Liver (tissue), 9 donors: Measurements from ENCODE around the gene EXOC4. TPM values are rescaled to one million over a fixed set of nuclear protein-coding genes. Genes with fewer than 3 reads are reported as not detected.

Source experiments
- DNase-seq: peaks from one replicate; pipeline ENCODE4 v3.0.0-alpha.2; 2017; ENCODE audit warnings: low spot score
- H3K27ac ChIP-seq, 2 donors: one replicate each; pipeline ENCODE4 v1.7.0; 2013; ENCODE audit warnings: inconsistent platforms in 2 of 2, low read length in 2 of 2, control low read depth in 1 of 2, low read depth in 1 of 2, mild to moderate bottlenecking in 1 of 2
- H3K27me3 ChIP-seq, 4 donors: one replicate each; pipeline versions ENCODE4 v1.6.1 to v1.7.0; 2013; ENCODE audit warnings: low read length in 3 of 4, inconsistent platforms in 1 of 4, mild to moderate bottlenecking in 1 of 4, moderate library complexity in 1 of 4; ENCODE audit not compliant: control insufficient read depth in 4 of 4, insufficient read depth in 4 of 4
- H3K36me3 ChIP-seq, 4 donors: one replicate each; pipeline versions ENCODE4 v1.6.1 to v1.7.0; 2013; ENCODE audit warnings: low read length in 3 of 4, mild to moderate bottlenecking in 3 of 4, low read depth in 1 of 4, moderate library complexity in 1 of 4; ENCODE audit not compliant: control insufficient read depth in 4 of 4, insufficient read depth in 3 of 4
- H3K4me1 ChIP-seq, 4 donors: one replicate each; pipeline versions ENCODE4 v1.6.1 to v1.7.0; 2013; ENCODE audit warnings: low read length in 3 of 4, mild to moderate bottlenecking in 3 of 4, moderate library complexity in 1 of 4; ENCODE audit not compliant: control insufficient read depth in 4 of 4, insufficient read depth in 4 of 4
- H3K4me3 ChIP-seq, 3 donors: one replicate each; pipeline versions ENCODE4 v1.6.1 to v1.7.0; 2013; ENCODE audit warnings: low read length in 3 of 3, control low read depth in 1 of 3, low read depth in 1 of 3, mild to moderate bottlenecking in 1 of 3
- H3K9ac ChIP-seq, 2 donors: one replicate each; pipeline ENCODE4 v1.7.0; 2013; ENCODE audit warnings: low read length in 2 of 2, mild to moderate bottlenecking in 2 of 2, moderate library complexity in 2 of 2, control low read depth in 1 of 2, low read depth in 1 of 2
- H3K9me3 ChIP-seq, 4 donors: one replicate each; pipeline versions ENCODE4 v1.6.1 to v1.7.0; 2013; ENCODE audit warnings: low read length in 3 of 4; ENCODE audit not compliant: control insufficient read depth in 4 of 4
- ATF3 ChIP-seq: IDR thresholded peaks from 2 replicates; pipeline ENCODE4 v1.6.1; 2016; ENCODE audit warnings: antibody characterized with exemption
- EGR1 ChIP-seq, 2 donors: IDR thresholded peaks; 2 replicates each; pipeline ENCODE4 v1.6.1; 2016 to 2018; ENCODE audit warnings: antibody characterized with exemption in 2 of 2, low read depth in 2 of 2
- FOXA1 ChIP-seq: IDR thresholded peaks from 2 replicates; pipeline ENCODE4 v1.6.1; 2016; ENCODE audit warnings: antibody characterized with exemption
- FOXA2 ChIP-seq: IDR thresholded peaks from 2 replicates; pipeline ENCODE4 v1.6.1; 2016; ENCODE audit warnings: antibody characterized with exemption
- GABPA ChIP-seq, 2 donors: IDR thresholded peaks in 1 of 2; conservative IDR thresholded peaks in 1 of 2; 2 replicates each; pipeline ENCODE4 v1.6.1; 2016; ENCODE audit warnings: antibody characterized with exemption in 2 of 2, mild to moderate bottlenecking in 1 of 2, moderate library complexity in 1 of 2
- HNF4A ChIP-seq, 2 donors: conservative IDR thresholded peaks; 2 replicates each; pipeline ENCODE4 v1.6.1; 2016; ENCODE audit warnings: antibody characterized with exemption in 2 of 2, mild to moderate bottlenecking in 2 of 2
- HNF4G ChIP-seq: IDR thresholded peaks from 2 replicates; pipeline ENCODE4 v1.6.1; 2016; ENCODE audit warnings: antibody characterized with exemption
- NR2F2 ChIP-seq: IDR thresholded peaks from 2 replicates; pipeline ENCODE4 v1.6.1; 2016; ENCODE audit warnings: antibody characterized with exemption
- RAD21 ChIP-seq, 2 donors: IDR thresholded peaks; 2 replicates each; pipeline ENCODE4 v1.6.1; 2016; ENCODE audit warnings: antibody characterized with exemption in 2 of 2, mild to moderate bottlenecking in 2 of 2
- REST ChIP-seq: IDR thresholded peaks from 2 replicates; pipeline ENCODE4 v1.6.1; 2016; ENCODE audit warnings: antibody characterized with exemption, mild to moderate bottlenecking
- RXRA ChIP-seq, 2 donors: IDR thresholded peaks; 2 replicates each; pipeline ENCODE4 v1.6.1; 2017 to 2018; ENCODE audit warnings: antibody characterized with exemption in 2 of 2, mild to moderate bottlenecking in 1 of 2
- SP1 ChIP-seq: IDR thresholded peaks from 2 replicates; pipeline ENCODE4 v1.6.1; 2018; ENCODE audit warnings: antibody characterized with exemption, mild to moderate bottlenecking
- TAF1 ChIP-seq: conservative IDR thresholded peaks from 2 replicates; pipeline ENCODE4 v1.6.1; 2016; ENCODE audit warnings: antibody characterized with exemption, mild to moderate bottlenecking
- YY1 ChIP-seq: IDR thresholded peaks from 2 replicates; pipeline ENCODE4 v1.6.1; 2016; ENCODE audit warnings: antibody characterized with exemption, mild to moderate bottlenecking
- WGBS: extraction: QIAGEN DNeasy Blood & Tissue Kit; methylation state at CpG from one replicate; pipeline ENCODE4 v1.1.7; 2013; 5-methylcytosine and 5-hydroxymethylcytosine counted together
- polyA plus RNA-seq, 2 donors: library from polyadenylated mRNA; stranded (reverse) in 1 of 2; unstranded in 1 of 2; fragments of 200-250 nt in 1 of 2; fragments of >200 nt in 1 of 2; fragmentation: Nextera tagmentation in 1 of 2; extraction: Ambion mirVana in 1 of 2; gene quantifications; one replicate each; pipeline versions ENCODE4 v1.2.1 to v1.2.3, GENCODE V29; 2013 to 2015
- total RNA-seq, 2 donors: library from RNA; depleted of rRNA; stranded (reverse); fragments of >200 nt; gene quantifications; one replicate each; pipeline ENCODE4 v1.2.3, GENCODE V29; 2014
- TF ChIP-seq, protein P1 (sequence below): fragments of 150-350 bp; IDR thresholded peaks from 2 replicates; pipeline ENCODE4 v1.5.1; 2017; ENCODE audit warnings: improper control_type of control experiment, low read depth, low read length; ENCODE audit not compliant: missing input control
- TF ChIP-seq, protein P2 (sequence below): IDR thresholded peaks from 2 replicates; pipeline ENCODE4 v1.6.1; 2016; ENCODE audit warnings: antibody characterized with exemption
- TF ChIP-seq, protein P3 (sequence below): IDR thresholded peaks from 2 replicates; pipeline ENCODE4 v1.6.1; 2016; ENCODE audit warnings: antibody characterized with exemption
- donor health status: healthy.
- donor health status: healthy.
- donor health status: healthy.
- donor health status: healthy.
- donor health status: healthy.

Gene EXOC4
- total and polyA plus RNA-seq, 4 donors, result 9.5 to 55.9 (median 23.6) TPM

DNA sequence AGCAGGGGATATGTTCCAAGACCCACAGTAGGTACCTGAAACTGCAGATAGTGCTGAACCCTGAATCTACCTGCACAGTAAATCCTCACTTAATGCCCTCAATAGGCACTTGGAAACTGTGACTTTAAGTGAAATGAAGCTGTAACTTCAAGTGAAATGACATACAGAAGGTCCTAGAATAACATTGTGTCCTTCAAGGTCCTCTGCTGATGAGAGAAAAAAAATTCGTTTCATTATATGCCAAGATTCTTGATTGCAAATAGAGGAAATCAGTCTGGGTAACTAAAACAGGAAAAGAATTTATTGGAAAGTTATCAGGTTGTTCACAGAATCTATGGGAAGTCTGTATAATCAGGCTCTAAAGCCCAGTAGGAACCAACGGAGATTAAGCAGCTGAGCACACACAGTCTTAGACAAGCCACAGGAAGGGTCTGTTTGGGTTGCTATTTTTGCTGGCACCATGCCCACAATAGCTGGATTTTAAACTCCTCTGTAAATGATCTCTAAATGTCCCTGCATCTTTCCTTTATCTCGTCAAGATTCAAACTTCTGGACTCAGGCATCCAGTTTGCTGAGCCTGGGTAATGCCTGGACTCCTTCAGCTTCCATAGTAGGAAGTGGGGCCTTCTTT is 57.5 kb downstream of the EXOC4 start:
- Histone ChIP-seq H3K27me3 (no peaks in the 10 kb centered on the region), H3K4me1 (no peaks in the 10 kb centered on the region), H3K9ac (no peak overlapping the region), H3K4me3 (no peak overlapping the region), H3K36me3 (peaks cover 6 to 23% (median 17%) of the 10 kb centered on the region in 4 donors), H3K9me3 (no peaks in the 10 kb centered on the region), H3K27ac (no peak overlapping the region)
- WGBS, result 60% methylated on average over 3 of the region's 3 CpGs
- no peak for DNase-seq
- TF ChIP-seq, protein P1, sequence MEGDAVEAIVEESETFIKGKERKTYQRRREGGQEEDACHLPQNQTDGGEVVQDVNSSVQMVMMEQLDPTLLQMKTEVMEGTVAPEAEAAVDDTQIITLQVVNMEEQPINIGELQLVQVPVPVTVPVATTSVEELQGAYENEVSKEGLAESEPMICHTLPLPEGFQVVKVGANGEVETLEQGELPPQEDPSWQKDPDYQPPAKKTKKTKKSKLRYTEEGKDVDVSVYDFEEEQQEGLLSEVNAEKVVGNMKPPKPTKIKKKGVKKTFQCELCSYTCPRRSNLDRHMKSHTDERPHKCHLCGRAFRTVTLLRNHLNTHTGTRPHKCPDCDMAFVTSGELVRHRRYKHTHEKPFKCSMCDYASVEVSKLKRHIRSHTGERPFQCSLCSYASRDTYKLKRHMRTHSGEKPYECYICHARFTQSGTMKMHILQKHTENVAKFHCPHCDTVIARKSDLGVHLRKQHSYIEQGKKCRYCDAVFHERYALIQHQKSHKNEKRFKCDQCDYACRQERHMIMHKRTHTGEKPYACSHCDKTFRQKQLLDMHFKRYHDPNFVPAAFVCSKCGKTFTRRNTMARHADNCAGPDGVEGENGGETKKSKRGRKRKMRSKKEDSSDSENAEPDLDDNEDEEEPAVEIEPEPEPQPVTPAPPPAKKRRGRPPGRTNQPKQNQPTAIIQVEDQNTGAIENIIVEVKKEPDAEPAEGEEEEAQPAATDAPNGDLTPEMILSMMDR, result no peak
- TF ChIP-seq REST (no peak), RAD21 (IDR thresholded peaks at IDR 0.05) (no peak), GABPA (IDR thresholded peaks at IDR 0.05 in 1 of 2, conservative IDR thresholded peaks at IDR 0.05 in 1 of 2) (no peak), EGR1 (IDR thresholded peaks at IDR 0.05; ENCODE audit: low read depth in 2 of 2) (no peak), FOXA1 (no peak), HNF4A (conservative IDR thresholded peaks at IDR 0.05) (no peak), YY1 (no peak), NR2F2 (no peak), HNF4G (no peak)
- TF ChIP-seq, protein P2, sequence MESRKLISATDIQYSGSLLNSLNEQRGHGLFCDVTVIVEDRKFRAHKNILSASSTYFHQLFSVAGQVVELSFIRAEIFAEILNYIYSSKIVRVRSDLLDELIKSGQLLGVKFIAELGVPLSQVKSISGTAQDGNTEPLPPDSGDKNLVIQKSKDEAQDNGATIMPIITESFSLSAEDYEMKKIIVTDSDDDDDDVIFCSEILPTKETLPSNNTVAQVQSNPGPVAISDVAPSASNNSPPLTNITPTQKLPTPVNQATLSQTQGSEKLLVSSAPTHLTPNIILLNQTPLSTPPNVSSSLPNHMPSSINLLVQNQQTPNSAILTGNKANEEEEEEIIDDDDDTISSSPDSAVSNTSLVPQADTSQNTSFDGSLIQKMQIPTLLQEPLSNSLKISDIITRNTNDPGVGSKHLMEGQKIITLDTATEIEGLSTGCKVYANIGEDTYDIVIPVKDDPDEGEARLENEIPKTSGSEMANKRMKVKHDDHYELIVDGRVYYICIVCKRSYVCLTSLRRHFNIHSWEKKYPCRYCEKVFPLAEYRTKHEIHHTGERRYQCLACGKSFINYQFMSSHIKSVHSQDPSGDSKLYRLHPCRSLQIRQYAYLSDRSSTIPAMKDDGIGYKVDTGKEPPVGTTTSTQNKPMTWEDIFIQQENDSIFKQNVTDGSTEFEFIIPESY, result no peak
- TF ChIP-seq, protein P3, sequence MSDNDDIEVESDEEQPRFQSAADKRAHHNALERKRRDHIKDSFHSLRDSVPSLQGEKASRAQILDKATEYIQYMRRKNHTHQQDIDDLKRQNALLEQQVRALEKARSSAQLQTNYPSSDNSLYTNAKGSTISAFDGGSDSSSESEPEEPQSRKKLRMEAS, result no peak

GRCh38 chr7:133313575-133313974 is 60.7 kb downstream of the EXOC4 start:
- Histone ChIP-seq H3K27me3 (no peaks in the 10 kb centered on the region), H3K9me3 (no peaks in the 10 kb centered on the region), H3K9ac (no peak overlapping the region), H3K4me3 (no peak overlapping the region), H3K4me1 (no peaks in the 10 kb centered on the region), H3K27ac (no peak overlapping the region), H3K36me3 (peaks cover 2 to 9% (median 3%) of the 10 kb centered on the region in 4 donors)
- TF ChIP-seq RXRA (IDR thresholded peaks at IDR 0.05), result no peak
- no peak for TF ChIP-seq FOXA2
- TF ChIP-seq SP1, result no peak
- TF ChIP-seq REST, result no peak
- TF ChIP-seq, protein P2, result no peak
- no peak for TF ChIP-seq ATF3
- TF ChIP-seq YY1, result no peak
- no peak for TF ChIP-seq TAF1
- no peak for DNase-seq
- 93% methylated on average over 1 of the region's 1 CpG for WGBS
